Left lung (tissue), 10 donors: ENCODE results near the gene KIAA1217. TPM values are rescaled to one million over a fixed set of nuclear protein-coding genes. Genes with fewer than 3 reads are reported as not detected.

Experiments
- ATAC-seq: fragments of 200-7000 bp; cut with Tn5 transposase; one replicate; pipeline ENCODE4 v1.9.1; 2020; ENCODE audit warnings: moderate library complexity
- DNase-seq, 4 donors: peaks; one replicate each; pipeline ENCODE4 v3.0.0-alpha.2; 2013 to 2020
- H3K27ac ChIP-seq, 2 donors: fragments of 200-600 bp; sonication (generic) in 1 of 2; one replicate each; pipeline versions ENCODE4 v1.5.0 to v1.8.0; 2020 to 2021
- H3K27me3 ChIP-seq, 2 donors: fragments of 200-600 bp; sonication (generic) in 1 of 2; one replicate each; pipeline versions ENCODE4 v1.5.0 to v1.8.0; 2020 to 2021
- H3K36me3 ChIP-seq, 2 donors: fragments of 200-600 bp; sonication (generic) in 1 of 2; one replicate each; pipeline versions ENCODE4 v1.5.0 to v1.8.0; 2020 to 2021
- H3K4me1 ChIP-seq, 2 donors: fragments of 200-600 bp; one replicate each; pipeline ENCODE4 v1.8.0; 2021
- H3K4me3 ChIP-seq, 2 donors: fragments of 200-600 bp; sonication (generic) in 1 of 2; one replicate each; pipeline versions ENCODE4 v1.5.0 to v1.8.0; 2020 to 2021; ENCODE audit warnings: mild to moderate bottlenecking in 1 of 2
- H3K9me3 ChIP-seq, 2 donors: fragments of 200-600 bp; sonication (generic) in 1 of 2; one replicate each; pipeline versions ENCODE4 v1.5.0 to v1.8.0; 2020 to 2021
- intact Hi-C, 2 donors: fragments of 100-400 bp; cut with DNase I; formaldehyde crosslinking; loops; one replicate each; pipeline versions ENCODE4 v1.11.2 to v1.14.2; 2022
- polyA plus RNA-seq, 6 donors: library from polyadenylated mRNA; unstranded; fragments of 120-200 nt; gene quantifications; one replicate each; pipeline ENCODE4 v1.2.1, GENCODE V29; 2013; ENCODE audit not compliant: insufficient read length in 6 of 6
- total RNA-seq, 2 donors: library from RNA; stranded (reverse); fragmentation: NEBNext Ultra II Directional; extraction: Animal tissue kit (Norgen Biotek cat#: 25700); gene quantifications; one replicate each; pipeline ENCODE4 v1.2.1, GENCODE V29; 2021
- TF ChIP-seq, protein P1 (sequence below), 2 donors: fragments of 200-600 bp; sonication (generic) in 1 of 2; IDR thresholded peaks; one replicate each; pipeline versions ENCODE4 v1.5.0 to v1.8.0; 2021; ENCODE audit warnings: antibody characterized with exemption in 2 of 2
- donor health status: DM: no; HTN: yes; CAD: no.
- donor health status: DM: no; HTN: no; CAD: no.

The KIAA1217 gene
- total and polyA plus RNA-seq, 8 donors = 28.3 to 69.1 (median 60.4) TPM

DNA sequence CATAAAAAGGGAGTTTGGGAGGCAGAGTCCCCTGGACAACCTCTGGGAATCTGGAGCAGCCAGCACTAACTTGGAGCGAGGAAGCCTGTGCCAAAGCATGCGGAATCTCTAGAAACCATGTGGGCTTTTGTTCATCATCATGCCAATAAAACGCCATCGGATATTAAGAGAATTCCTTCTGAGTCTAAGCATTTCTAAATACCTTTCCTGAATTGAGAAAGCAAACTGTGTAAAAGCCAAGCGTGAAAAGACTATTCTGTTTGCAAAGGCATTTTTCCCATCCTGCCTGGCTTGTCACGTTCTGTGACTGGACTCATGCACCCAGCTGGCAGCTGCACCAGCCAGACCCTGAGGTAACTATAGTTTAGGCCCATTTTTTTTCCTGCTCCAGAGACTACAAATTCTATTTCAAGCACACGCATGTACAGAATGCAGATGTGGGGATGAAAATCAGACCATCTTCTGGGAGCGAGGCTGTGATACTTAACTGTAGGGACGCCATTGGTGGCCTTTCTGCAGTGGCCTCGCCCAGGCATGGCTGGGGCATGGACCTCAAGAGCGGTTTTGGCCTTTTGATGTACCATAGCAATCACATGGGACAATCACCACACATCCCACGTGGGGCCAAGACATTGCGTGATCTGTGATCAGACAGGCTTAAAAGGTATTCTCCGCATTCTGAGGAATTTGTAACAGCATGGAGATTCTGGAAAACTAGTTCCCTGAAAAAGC lies 218.9 kb downstream of the KIAA1217 start:
- Histone ChIP-seq H3K27me3 (no peaks in the 10 kb centered on the region), H3K36me3 (no peaks in the 10 kb centered on the region), H3K4me3 (no peak overlapping the region), H3K4me1 (no peaks in the 10 kb centered on the region), H3K9me3 (no peaks in the 10 kb centered on the region), H3K27ac (no peak overlapping the region)
- no peak for DNase-seq
- intact Hi-C loops = no loop called here
- TF ChIP-seq, protein P1, sequence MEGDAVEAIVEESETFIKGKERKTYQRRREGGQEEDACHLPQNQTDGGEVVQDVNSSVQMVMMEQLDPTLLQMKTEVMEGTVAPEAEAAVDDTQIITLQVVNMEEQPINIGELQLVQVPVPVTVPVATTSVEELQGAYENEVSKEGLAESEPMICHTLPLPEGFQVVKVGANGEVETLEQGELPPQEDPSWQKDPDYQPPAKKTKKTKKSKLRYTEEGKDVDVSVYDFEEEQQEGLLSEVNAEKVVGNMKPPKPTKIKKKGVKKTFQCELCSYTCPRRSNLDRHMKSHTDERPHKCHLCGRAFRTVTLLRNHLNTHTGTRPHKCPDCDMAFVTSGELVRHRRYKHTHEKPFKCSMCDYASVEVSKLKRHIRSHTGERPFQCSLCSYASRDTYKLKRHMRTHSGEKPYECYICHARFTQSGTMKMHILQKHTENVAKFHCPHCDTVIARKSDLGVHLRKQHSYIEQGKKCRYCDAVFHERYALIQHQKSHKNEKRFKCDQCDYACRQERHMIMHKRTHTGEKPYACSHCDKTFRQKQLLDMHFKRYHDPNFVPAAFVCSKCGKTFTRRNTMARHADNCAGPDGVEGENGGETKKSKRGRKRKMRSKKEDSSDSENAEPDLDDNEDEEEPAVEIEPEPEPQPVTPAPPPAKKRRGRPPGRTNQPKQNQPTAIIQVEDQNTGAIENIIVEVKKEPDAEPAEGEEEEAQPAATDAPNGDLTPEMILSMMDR (IDR thresholded peaks at IDR 0.05) = no peak
- ATAC-seq = no peak

DNA sequence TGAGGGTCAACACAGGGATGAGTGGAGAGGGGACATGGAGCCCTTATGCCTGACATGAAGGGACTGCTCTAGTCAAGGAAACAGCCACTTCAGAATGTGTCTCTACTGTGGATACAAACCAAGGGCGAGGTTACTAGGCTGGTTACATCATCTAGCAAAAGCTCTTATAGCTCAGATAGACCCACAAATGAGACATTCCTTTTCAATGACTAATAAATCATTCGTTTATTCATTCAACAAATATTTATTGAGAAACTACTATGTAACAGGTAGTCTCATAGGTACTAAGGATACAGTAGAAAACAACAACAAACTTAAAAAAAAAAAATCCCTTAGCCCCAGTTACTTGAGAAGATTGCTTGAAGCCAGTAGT lies 219.5 kb downstream of the KIAA1217 start:
- Histone ChIP-seq H3K4me3 (no peak overlapping the region), H3K9me3 (no peaks in the 10 kb centered on the region), H3K36me3 (no peaks in the 10 kb centered on the region), H3K4me1 (no peaks in the 10 kb centered on the region), H3K27ac (no peak overlapping the region), H3K27me3 (no peaks in the 10 kb centered on the region)
- DNase-seq = no peak
- TF ChIP-seq, protein P1 (IDR thresholded peaks at IDR 0.05) = no peak
- intact Hi-C loops = no loop called here
- peak; percentile 53 for ATAC-seq

DNA sequence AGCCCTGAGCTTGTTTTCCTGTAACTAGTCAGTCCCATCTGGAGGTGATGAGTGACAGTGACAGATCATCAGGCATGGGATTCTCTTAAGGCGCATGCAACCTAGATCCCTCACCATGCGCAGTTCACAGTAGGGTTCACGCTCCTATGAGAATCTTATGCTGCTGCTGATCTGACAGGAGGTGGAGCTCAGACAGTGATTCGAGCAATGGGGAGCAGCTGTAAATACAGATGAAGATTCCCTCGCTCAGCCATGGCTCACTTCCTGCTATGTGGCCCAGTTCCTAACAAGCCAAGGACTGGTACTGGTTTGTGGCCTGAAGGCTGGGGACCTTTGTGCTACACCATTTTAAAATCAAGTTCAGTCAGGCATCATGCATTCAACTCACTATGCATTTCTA lies 221.7 kb downstream of the KIAA1217 start:
- no peak overlapping the region for H3K4me3 ChIP-seq
- H3K9me3 ChIP-seq = no peaks in the 10 kb centered on the region
- ATAC-seq (no peak), DNase-seq (no peak)
- no peaks in the 10 kb centered on the region for H3K4me1 ChIP-seq
- H3K27me3 ChIP-seq = no peaks in the 10 kb centered on the region
- H3K27ac ChIP-seq = no peak overlapping the region
- intact Hi-C loops = no loop called here
- no peaks in the 10 kb centered on the region for H3K36me3 ChIP-seq
- TF ChIP-seq, protein P1 (IDR thresholded peaks at IDR 0.05) = no peak

DNA sequence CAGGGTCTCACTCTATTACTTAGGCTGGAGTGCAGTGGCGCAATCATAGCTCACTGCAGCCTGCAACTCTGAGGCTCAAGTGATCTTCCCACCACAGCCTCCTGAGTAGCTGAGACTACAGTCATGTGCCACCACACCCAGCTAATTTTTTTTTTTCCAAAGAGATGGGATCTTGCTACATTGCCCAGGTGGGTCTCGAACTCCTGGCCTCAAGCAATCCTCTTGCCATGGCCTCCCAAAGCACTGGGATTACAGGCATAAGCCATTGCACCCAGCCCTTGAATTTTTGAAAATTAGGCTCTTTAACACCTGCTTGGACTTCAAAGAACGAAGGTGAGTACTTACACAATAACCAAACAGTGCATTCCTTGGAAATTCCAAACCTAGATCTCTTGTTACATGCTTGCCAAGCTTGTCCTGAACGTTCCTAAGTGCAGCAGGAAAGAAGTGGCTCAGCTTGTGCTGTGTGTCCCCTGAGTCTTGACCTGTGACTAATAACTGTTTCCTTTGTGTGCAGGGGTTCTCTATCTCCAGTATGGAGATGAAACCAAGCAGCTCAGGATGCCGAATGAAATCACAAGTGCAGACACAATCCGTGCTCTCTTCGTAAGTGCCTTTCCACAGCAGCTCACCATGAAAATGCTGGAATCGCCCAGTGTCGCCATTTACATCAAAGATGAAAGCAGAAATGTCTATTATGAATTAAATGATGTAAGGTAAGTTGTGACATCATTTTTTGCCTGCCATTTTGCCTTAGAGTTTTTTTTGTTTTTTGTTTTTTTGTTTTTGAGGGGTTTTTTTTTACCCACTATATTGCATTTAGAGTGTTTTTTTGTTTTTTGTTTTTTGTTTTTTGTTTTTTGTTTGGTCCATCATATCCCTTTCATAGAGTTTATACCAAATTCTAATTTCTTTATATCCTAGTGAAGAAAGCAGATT lies 223.8 kb downstream of the KIAA1217 start:
- ATAC-seq = peak; percentile 89
- H3K4me1 ChIP-seq = no peaks in the 10 kb centered on the region
- no peak overlapping the region for H3K4me3 ChIP-seq
- no peaks in the 10 kb centered on the region for H3K9me3 ChIP-seq
- intact Hi-C loops = no loop called here
- TF ChIP-seq, protein P1 (IDR thresholded peaks at IDR 0.05) = no peak
- peak overlapping the region in 1 of 2 donors; percentile 10 for H3K27ac ChIP-seq
- no peak for DNase-seq
- H3K36me3 ChIP-seq = no peaks in the 10 kb centered on the region
- H3K27me3 ChIP-seq = no peaks in the 10 kb centered on the region

DNA sequence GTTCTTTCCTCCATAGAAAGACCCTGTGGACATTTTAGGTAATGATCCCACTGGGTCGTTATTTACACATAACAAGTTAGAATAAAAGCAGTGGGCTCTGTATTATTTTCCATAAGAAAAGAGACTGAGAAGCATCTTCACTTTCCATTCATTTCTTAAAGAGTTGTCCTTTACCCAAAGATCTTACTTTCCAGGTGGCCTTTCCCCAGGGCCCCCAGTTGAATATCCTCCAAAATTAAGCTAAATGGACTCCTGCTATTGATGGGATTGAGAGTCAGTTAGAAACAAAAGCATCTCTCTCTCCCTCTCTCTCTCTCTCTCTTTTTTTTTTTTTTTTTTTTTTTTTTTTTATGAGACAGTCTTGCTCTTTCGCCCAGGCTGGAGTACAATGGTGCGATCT lies 224.8 kb downstream of the KIAA1217 start:
- H3K4me1 ChIP-seq = no peaks in the 10 kb centered on the region
- no peak for ATAC-seq
- H3K36me3 ChIP-seq = no peaks in the 10 kb centered on the region
- TF ChIP-seq, protein P1 (IDR thresholded peaks at IDR 0.05) = no peak
- intact Hi-C loops = no loop called here
- no peak overlapping the region for H3K4me3 ChIP-seq
- no peaks in the 10 kb centered on the region for H3K9me3 ChIP-seq
- H3K27me3 ChIP-seq = no peaks in the 10 kb centered on the region
- DNase-seq = no peak
- no peak overlapping the region for H3K27ac ChIP-seq
